Heart left ventricle (tissue), 16 donors: ENCODE measurements around the gene ARHGEF3. TPM values are rescaled to one million over a fixed set of nuclear protein-coding genes. Genes with fewer than 3 reads are reported as not detected.
A peak's percentile ranks its signal among the peaks of the same experiment; 100 is the strongest.

ENCODE experiments used
- ATAC-seq, 4 donors: fragments of 200-7000 bp; cut with Tn5 transposase; one replicate each; pipeline ENCODE4 v1.9.1; 2020 to 2022; ENCODE audit warnings: moderate library complexity in 4 of 4, mild to moderate bottlenecking in 3 of 4, moderate number of reproducible peaks in 1 of 4
- DNase-seq, 5 donors: peaks; one replicate each; pipeline ENCODE4 v3.0.0-alpha.2; 2020
- H3K27ac ChIP-seq, 12 donors: fragments of 200-600 bp; sonication (generic) in 4 of 12; one replicate each; pipeline versions ENCODE4 v1.5.0 to v1.8.0; 2016 to 2022; ENCODE audit warnings: mild to moderate bottlenecking in 2 of 12
- H3K27me3 ChIP-seq, 9 donors: fragments of 200-600 bp; sonication (generic) in 2 of 9; one replicate each; pipeline versions ENCODE4 v1.5.1 to v1.8.0; 2016 to 2022; ENCODE audit warnings: mild to moderate bottlenecking in 3 of 9
- H3K36me3 ChIP-seq, 9 donors: fragments of 200-600 bp; sonication (generic) in 2 of 9; one replicate each; pipeline versions ENCODE4 v1.5.0 to v1.8.0; 2018 to 2022; ENCODE audit warnings: mild to moderate bottlenecking in 2 of 9
- H3K4me1 ChIP-seq, 12 donors: fragments of 200-600 bp; sonication (generic) in 4 of 12; one replicate each; pipeline versions ENCODE4 v1.5.0 to v1.8.0; 2016 to 2022; ENCODE audit warnings: mild to moderate bottlenecking in 3 of 12
- H3K4me3 ChIP-seq, 12 donors: fragments of 200-600 bp; sonication (generic) in 4 of 12; one replicate each; pipeline versions ENCODE4 v1.5.0 to v1.8.0; 2017 to 2022; ENCODE audit warnings: mild to moderate bottlenecking in 9 of 12, moderate library complexity in 4 of 12
- H3K9me3 ChIP-seq, 12 donors: fragments of 200-600 bp; sonication (generic) in 4 of 12; one replicate each; pipeline versions ENCODE4 v1.5.0 to v1.8.0; 2016 to 2022; ENCODE audit warnings: mild to moderate bottlenecking in 1 of 12
- CTCF ChIP-seq, 12 donors: fragments of 200-600 bp; sonication (generic) in 4 of 12; IDR thresholded peaks; one replicate each; pipeline versions ENCODE4 v1.5.0 to v1.8.0; 2018 to 2022; ENCODE audit warnings: antibody characterized with exemption in 12 of 12, mild to moderate bottlenecking in 5 of 12
- POLR2A ChIP-seq, 2 donors: fragments of 450-650 bp; IDR thresholded peaks; one replicate each; pipeline ENCODE4 v1.6.1; 2017; ENCODE audit warnings: antibody characterized with exemption in 2 of 2, mild to moderate bottlenecking in 2 of 2, moderate library complexity in 2 of 2
- WGBS, 4 donors: extraction: QIAGEN DNeasy Blood & Tissue Kit in 2 of 4; methylation state at CpG; one replicate each; pipeline versions ENCODE4 v1.1.5 to v1.1.7; 2013 to 2018; 5-methylcytosine and 5-hydroxymethylcytosine counted together
- intact Hi-C, 10 donors: fragments of 100-400 bp; cut with DNase I; formaldehyde crosslinking; loops; one replicate each; pipeline versions ENCODE4 v1.11.1 to v1.14.2; 2022
- polyA plus RNA-seq, 2 donors: library from polyadenylated mRNA; stranded (reverse); fragments of 200-250 nt; gene quantifications; one replicate each; pipeline ENCODE4 v1.2.3, GENCODE V29; 2013
- total RNA-seq, 9 donors: library from RNA; depleted of rRNA in 2 of 9; stranded (reverse); fragments of >200 nt in 2 of 9; fragmentation: NEBNext Ultra II Directional in 3 of 9; extraction: Animal tissue kit (Norgen Biotek cat#: 25700) in 3 of 9; gene quantifications; one replicate each; pipeline versions ENCODE4 v1.1.0 to v1.2.4, GENCODE V29; 2016 to 2023
- donor health status: ischemic (EF 13 %, LVEDD 7.1; RV severe dilation, severe dysfunction).
- donor health status: healthy with polysubstance abuse.
- donor health status: DM: no; HTN: yes; CAD: no.
- donor health status: DM: no; HTN: no; CAD: no.
- donor health status: ischemic (EF 25% LVEDD 6.9; RV normal size, moderate dysfunction).
- donor health status: ischemic (EF 25% LVEDD 5.7; RV mildly dilated, moderate dysfunction).
- donor health status: healthy.
- donor health status: DM: yes; HTN: yes; CAD: no.
- donor health status: ischemic (EF 35%, LVEDD 5.7; RV mildly dilated, moderate dysfunction).
- donor health status: nonischemic (EF 11% LVEDD 7.7; RV severe dilation, severe dysfunction).
- donor health status: DM: yes; HTN: yes; CAD: no.
- donor health status: PGD.
- donor health status: ischemic (EF 29% LVEDD 5.4; RV normal size, mild dysfunction).
- donor health status: nonischemic (EF 23%, LVEDD 6.1; RV moderate dilation, normal function).

The ARHGEF3 gene
- total and polyA plus RNA-seq, 11 donors = 6.5 to 36.8 (median 16.8) TPM

- peak in 3 of 4 donors; percentile 2 to 6 (median 5) for ATAC-seq
- H3K36me3 ChIP-seq = no peaks in the 10 kb centered on the region
- DNase-seq = no peak
- H3K27ac ChIP-seq = peak overlapping the region; percentile 42 to 92 (median 68)
- no peak overlapping the region for H3K4me3 ChIP-seq
- WGBS, 4 donors = 62 to 77% (median 71%) methylated on average over 5 of the region's 5 CpGs
- H3K4me1 ChIP-seq = peaks cover 15 to 98% (median 75%) of the 10 kb centered on the region in 12 donors
- intact Hi-C loops = no loop called here
- H3K9me3 ChIP-seq = no peaks in the 10 kb centered on the region
- TF ChIP-seq CTCF (IDR thresholded peaks at IDR 0.05) (no peak), POLR2A (IDR thresholded peaks at IDR 0.05) (no peak)
- no peaks in the 10 kb centered on the region for H3K27me3 ChIP-seq
Observed at GRCh38 chr3:56784448-56785001, 17.2 kb downstream of the ARHGEF3 start.

GRCh38 chr3:56783644-56784447 is 17.9 kb downstream of the ARHGEF3 start:
- 37 to 51% (median 47%) methylated on average over 8 of the region's 8 CpGs for WGBS, 4 donors
- no peaks in the 10 kb centered on the region for H3K36me3 ChIP-seq
- peak overlapping the region; percentile 42 to 92 (median 68) for H3K27ac ChIP-seq
- no peaks in the 10 kb centered on the region for H3K27me3 ChIP-seq
- intact Hi-C loops = no loop called here
- DNase-seq = peak in 4 of 5 donors; percentile 55 to 64 (median 60)
- TF ChIP-seq CTCF (IDR thresholded peaks at IDR 0.05) (no peak), POLR2A (IDR thresholded peaks at IDR 0.05) (no peak)
- no peaks in the 10 kb centered on the region for H3K9me3 ChIP-seq
- ATAC-seq = peak; percentile 45 to 90 (median 78)
- H3K4me1 ChIP-seq = peaks cover 15 to 96% (median 68%) of the 10 kb centered on the region in 12 donors
- peak overlapping the region in 1 of 12 donors; percentile 16 for H3K4me3 ChIP-seq

GRCh38 chr3:56782906-56783305 is 18.8 kb downstream of the ARHGEF3 start:
- 22 to 45% (median 37%) methylated on average over 2 of the region's 2 CpGs for WGBS, 4 donors
- H3K9me3 ChIP-seq = no peaks in the 10 kb centered on the region
- H3K4me3 ChIP-seq = peak overlapping the region in 1 of 12 donors; percentile 16
- H3K4me1 ChIP-seq = peaks cover 18 to 96% (median 59%) of the 10 kb centered on the region in 12 donors
- no peaks in the 10 kb centered on the region for H3K36me3 ChIP-seq
- TF ChIP-seq CTCF (IDR thresholded peaks at IDR 0.05) (no peak), POLR2A (IDR thresholded peaks at IDR 0.05) (no peak)
- intact Hi-C loops = no loop called here
- H3K27me3 ChIP-seq = no peaks in the 10 kb centered on the region
- DNase-seq (no peak), ATAC-seq (peak in 1 of 4 donors; percentile 12)
- peak overlapping the region; percentile 36 to 92 (median 68) for H3K27ac ChIP-seq

- Histone ChIP-seq H3K27ac (peak overlapping the region in 11 of 12 donors; percentile 36 to 92 (median 67)), H3K36me3 (no peaks in the 10 kb centered on the region), H3K4me3 (peak overlapping the region in 1 of 12 donors; percentile 6), H3K4me1 (peaks cover 21 to 96% (median 59%) of the 10 kb centered on the region in 12 donors), H3K27me3 (no peaks in the 10 kb centered on the region), H3K9me3 (no peaks in the 10 kb centered on the region)
- intact Hi-C loops = no loop called here
- WGBS, 4 donors = 39 to 46% (median 43%) methylated on average over 4 of the region's 4 CpGs
- DNase-seq (no peak), ATAC-seq (no peak)
- TF ChIP-seq CTCF (IDR thresholded peaks at IDR 0.05) = no peak
- TF ChIP-seq POLR2A (IDR thresholded peaks at IDR 0.05) = no peak
Observed at GRCh38 chr3:56782215-56782614, 19.5 kb downstream of the ARHGEF3 start.
